Uterus (tissue), 2 donors: ENCODE data around the gene ADCY3.

Source experiments
- CTCF ChIP-seq, 4 experiments: fragments of 200-600 bp in 2 of 4; fragments of 450-650 bp in 2 of 4; sonication (generic) in 2 of 4; IDR thresholded peaks; one replicate each; pipeline ENCODE4 v1.5.1; 2016 to 2019; ENCODE audit warnings: antibody characterized with exemption in 4 of 4, mild to moderate bottlenecking in 2 of 4, moderate library complexity in 1 of 4
- POLR2A ChIP-seq, 2 donors: fragments of 450-650 bp; IDR thresholded peaks; one replicate each; pipeline ENCODE4 v1.6.1; 2016; ENCODE audit warnings: antibody characterized with exemption in 2 of 2, mild to moderate bottlenecking in 1 of 2, moderate library complexity in 1 of 2

- no peak for TF ChIP-seq CTCF (IDR thresholded peaks at IDR 0.05)
- TF ChIP-seq POLR2A (IDR thresholded peaks at IDR 0.05): no peak
Measured at GRCh38 chr2:24912523-24912922, 7.5 kb downstream of the ADCY3 start.
